Measurements from ENCODE around the gene KANSL1L. TPM values are rescaled to one million over a fixed set of nuclear protein-coding genes. Genes with fewer than 3 reads are reported as not detected.
A peak's percentile ranks its signal among the peaks of the same experiment; 100 is the strongest.

The KANSL1L gene, protein sequence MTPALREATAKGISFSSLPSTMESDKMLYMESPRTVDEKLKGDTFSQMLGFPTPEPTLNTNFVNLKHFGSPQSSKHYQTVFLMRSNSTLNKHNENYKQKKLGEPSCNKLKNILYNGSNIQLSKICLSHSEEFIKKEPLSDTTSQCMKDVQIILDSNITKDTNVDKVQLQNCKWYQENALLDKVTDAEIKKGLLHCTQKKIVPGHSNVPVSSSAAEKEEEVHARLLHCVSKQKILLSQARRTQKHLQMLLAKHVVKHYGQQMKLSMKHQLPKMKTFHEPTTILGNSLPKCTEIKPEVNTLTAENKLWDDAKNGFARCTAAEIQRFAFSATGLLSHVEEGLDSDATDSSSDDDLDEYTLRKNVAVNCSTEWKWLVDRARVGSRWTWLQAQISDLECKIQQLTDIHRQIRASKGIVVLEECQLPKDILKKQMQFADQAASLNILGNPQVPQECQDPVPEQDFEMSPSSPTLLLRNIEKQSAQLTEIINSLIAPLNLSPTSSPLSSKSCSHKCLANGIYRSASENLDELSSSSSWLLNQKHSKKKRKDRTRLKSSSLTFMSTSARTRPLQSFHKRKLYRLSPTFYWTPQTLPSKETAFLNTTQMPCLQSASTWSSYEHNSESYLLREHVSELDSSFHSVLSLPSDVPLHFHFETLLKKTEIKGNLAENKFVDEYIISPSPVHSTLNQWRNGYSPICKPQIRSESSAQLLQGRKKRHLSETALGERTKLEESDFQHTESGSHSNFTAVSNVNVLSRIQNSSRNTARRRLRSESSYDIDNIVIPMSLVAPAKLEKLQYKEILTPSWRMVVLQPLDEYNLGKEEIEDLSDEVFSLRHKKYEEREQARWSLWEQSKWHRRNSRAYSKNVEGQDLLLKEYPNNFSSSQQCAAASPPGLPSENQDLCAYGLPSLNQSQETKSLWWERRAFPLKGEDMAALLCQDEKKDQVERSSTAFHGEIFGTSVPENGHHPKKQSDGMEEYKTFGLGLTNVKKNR
- total RNA-seq (2014; rRNA removed; shearing (Covaris generic)) (21.1 and 21.2 TPM in 2 replicates), polyA plus RNA-seq (2016; fragmentation: Nextera tagmentation; extraction: Ambion mirVana) (6.5 and 7.4 TPM in 2 replicates)
- long read RNA-seq, partial matches to known transcripts: 0 of 1 reads
- long read RNA-seq, other reads (novel, unspliced or antisense): 1 of 1 reads

- H3K9me3 Mint-ChIP-seq: no peaks in the 10 kb centered on the region
- Histone ChIP-seq H3K79me2 (replicated peaks; ENCODE audit: insufficient read depth) (peaks cover 36% of the 10 kb centered on the region), H3K4me1 (ENCODE audit: insufficient read depth) (peaks cover 12% of the 10 kb centered on the region), H3K36me3 (ENCODE audit: insufficient read depth) (no peaks in the 10 kb centered on the region), H3K9me2 (ENCODE audit: insufficient read depth) (no peaks in the 10 kb centered on the region), H3K4me2 (peak within 1 kb of the TSS; percentile 81), H3K4me3 (peak within 1 kb of the TSS; percentile 70), H3K27me3 (ENCODE audit: insufficient read depth) (no peaks in the 10 kb centered on the region), H2AFZ (peak within 1 kb of the TSS; percentile 0), H3F3A (replicated peaks; ENCODE audit: low read depth) (0 out of 2 replicates have a peak, but pooled peaks cover 4% of the 10 kb centered on the region), H4K20me1 (replicated peaks; ENCODE audit: insufficient read depth) (no peaks in the 10 kb centered on the region), H3K27ac (ENCODE audit: low read depth) (peak within 1 kb of the TSS; percentile 96)
- H3K27ac Mint-ChIP-seq: peak within 1 kb of the TSS; percentile 99
- H3K36me3 Mint-ChIP-seq (ENCODE audit: low read depth): no peaks in the 10 kb centered on the region
- H3K27me3 Mint-ChIP-seq (ENCODE audit: insufficient read depth, low read depth, poor library complexity): peaks cover 8% of the 10 kb centered on the region
- peak within 1 kb of the TSS; percentile 95 for H3K4me3 Mint-ChIP-seq
- peaks cover 20% of the 10 kb centered on the region for H3K4me1 Mint-ChIP-seq
- ATAC-seq: peak; percentile 86
- DNase-seq (ENCODE audit: low spot score): peak; percentile 99
- TF ChIP-seq NANOG (IDR thresholded peaks at IDR 0.05; ENCODE audit: borderline replicate concordance): no peak
- no peak for TF ChIP-seq STAT1 (IDR thresholded peaks at IDR 0.05; ENCODE audit: unreplicated experiment)
- no peak for TF ChIP-seq ZNF462 (CRISPR knock-in tag; IDR thresholded peaks at IDR 0.05)
- no peak for TF ChIP-seq REST (IDR thresholded peaks at IDR 0.05; ENCODE audit: unreplicated experiment)
- no peak for TF ChIP-seq ZNF114 (CRISPR knock-in tag; IDR thresholded peaks at IDR 0.05)
- TF ChIP-seq CTCF (conservative IDR thresholded peaks at IDR 0.05; ENCODE audit: low read depth in 2 of 2): no peak
- 0 out of 2 replicates have a peak, but pooled peaks have one; percentile 28 for TF ChIP-seq CREB1 (CRISPR knock-in tag; IDR thresholded peaks at IDR 0.05; ENCODE audit: low read depth)
- peak; percentile 66 for TF ChIP-seq POLR2AphosphoS5 (IDR thresholded peaks at IDR 0.05; ENCODE audit: low read depth)
- TF ChIP-seq EZH2phosphoT487 (IDR thresholded peaks at IDR 0.05; ENCODE audit: unreplicated experiment): no peak
Measured at GRCh38 chr2:210171309-210172218, at the start of gene KANSL1L. KANSL1L (minus strand) TSS chr2:210171409; CDS start chr2:210154582, 16,827 bp downstream.
